H1 (cell line): Measurements from ENCODE around the gene KIZ. TPM values are rescaled to one million over a fixed set of nuclear protein-coding genes. Genes with fewer than 3 reads are reported as not detected.

Experiments used
- CTCF ChIA-PET: fragments of 300-600 bp; sonication (Branson Sonifier 250); formaldehyde crosslinking; loops from one replicate; lab custom pipeline; 2021; ENCODE audit not compliant: partially characterized antibody; lab: Charles Lee
- POLR2A ChIA-PET: fragments of 300-600 bp; sonication (Branson Sonifier 250); formaldehyde crosslinking; loops from one replicate; lab custom pipeline; 2021; ENCODE audit warnings: inconsistent platforms; ENCODE audit not compliant: partially characterized antibody; lab: Charles Lee
- DNase-seq, 2 experiments: peaks; one replicate each; pipeline versions ENCODE4 v3.0.0 to v3.0.0-alpha.2; 2010 to 2022; ENCODE audit warnings: low spot score in 2 of 2, low read depth in 1 of 2, mixed read lengths in 1 of 2
- FAIRE-seq: peaks from 2 replicates; lab custom pipeline; 2011; peaks lifted over from hg19 to GRCh38; lab: Jason Lieb, UNC
- H2AFZ ChIP-seq: 2 replicates; pipeline ENCODE4 v1.8.1; 2012; ENCODE audit warnings: low read length, inconsistent platforms
- H2AK5ac ChIP-seq: 2 replicates; pipeline ENCODE4 v1.6.1; 2013; ENCODE audit warnings: low read depth, low read length
- H2BK120ac ChIP-seq: replicated peaks from 2 replicates; pipeline ENCODE3; 2013; ENCODE audit warnings: low read depth, low read length, inconsistent platforms
- H2BK12ac ChIP-seq: 2 replicates; pipeline ENCODE4 v1.6.1; 2013; ENCODE audit warnings: low read depth, low read length
- H2BK15ac ChIP-seq: 2 replicates; pipeline ENCODE4 v1.6.1; 2013; ENCODE audit warnings: low read length
- H2BK20ac ChIP-seq: 2 replicates; pipeline ENCODE4 v1.6.1; 2013; ENCODE audit warnings: low read length
- H2BK5ac ChIP-seq: 2 replicates; pipeline ENCODE4 v1.6.1; 2013; ENCODE audit warnings: low read depth, low read length
- H3K14ac ChIP-seq: 2 replicates; pipeline ENCODE4 v1.6.1; 2013; ENCODE audit warnings: inconsistent platforms; ENCODE audit not compliant: insufficient read length
- H3K18ac ChIP-seq: 2 replicates; pipeline ENCODE4 v1.6.1; 2013; ENCODE audit warnings: low read length; ENCODE audit errors: extremely low read depth
- H3K23ac ChIP-seq: 2 replicates; pipeline ENCODE4 v1.6.1; 2013; ENCODE audit warnings: inconsistent platforms; ENCODE audit not compliant: insufficient read length
- H3K23me2 ChIP-seq: 2 replicates; pipeline ENCODE4 v1.6.1; 2013; ENCODE audit warnings: low read depth, low read length
- H3K27ac ChIP-seq: 2 replicates; pipeline ENCODE4 v1.6.1; 2011; ENCODE audit warnings: low read depth, low read length, inconsistent platforms
- H3K27me3 ChIP-seq, 4 experiments: replicated peaks in 1 of 4; 1 replicate in 1 of 4; 2 replicates in 3 of 4; pipeline versions ENCODE4 v1.6.1 to v1.8.1; 2011 to 2013; ENCODE audit warnings: low read length in 3 of 4, mild to moderate bottlenecking in 3 of 4, inconsistent platforms in 2 of 4, mixed read lengths in 2 of 4, moderate library complexity in 1 of 4; ENCODE audit not compliant: control insufficient read depth in 3 of 4, insufficient read depth in 3 of 4; ENCODE audit errors: extremely low read depth in 1 of 4
- H3K36me3 ChIP-seq, 4 experiments: 2 replicates each; pipeline versions ENCODE4 v1.6.1 to v1.8.1; 2011 to 2013; ENCODE audit warnings: mild to moderate bottlenecking in 4 of 4, low read length in 3 of 4, moderate library complexity in 2 of 4, control low read depth in 1 of 4, inconsistent platforms in 1 of 4; ENCODE audit not compliant: insufficient read depth in 4 of 4, control insufficient read depth in 2 of 4
- H3K4ac ChIP-seq: replicated peaks from 2 replicates; pipeline ENCODE3; 2013; ENCODE audit warnings: low read length, low read depth, mixed read lengths, inconsistent platforms; ENCODE audit not compliant: insufficient read length
- H3K4me1 ChIP-seq, 4 experiments: replicated peaks in 1 of 4; 1 replicate in 1 of 4; 2 replicates in 3 of 4; pipeline versions ENCODE4 v1.6.1 to v1.8.1; 2011 to 2013; ENCODE audit warnings: low read length in 3 of 4, inconsistent platforms in 2 of 4, mixed read lengths in 1 of 4; ENCODE audit not compliant: insufficient read depth in 4 of 4, control insufficient read depth in 3 of 4
- H3K4me2 ChIP-seq, 2 experiments: 2 replicates each; pipeline versions ENCODE4 v1.6.1 to v1.8.1; 2011 to 2013; ENCODE audit warnings: low read depth in 2 of 2, low read length in 2 of 2, control low read depth in 1 of 2, inconsistent platforms in 1 of 2, mild to moderate bottlenecking in 1 of 2; ENCODE audit not compliant: insufficient read depth in 1 of 2
- H3K4me3 ChIP-seq, 4 experiments: fragments of 200-600, 300-600 bp in 1 of 4; sonication (generic), shearing (Covaris generic), sonication (Bioruptor Twin) in 1 of 4; 2 replicates each; pipeline versions ENCODE4 v1.5.1 to v1.8.1; 2011 to 2016; ENCODE audit warnings: low read length in 4 of 4, low read depth in 3 of 4, control low read depth in 2 of 4, inconsistent platforms in 2 of 4, mild to moderate bottlenecking in 2 of 4, mixed read lengths in 1 of 4, moderate library complexity in 1 of 4; ENCODE audit not compliant: insufficient read depth in 2 of 4; ENCODE audit errors: extremely low read depth in 1 of 4
- H3K56ac ChIP-seq: replicated peaks from 2 replicates; pipeline ENCODE3; 2013; ENCODE audit warnings: low read depth, mild to moderate bottlenecking, mixed read lengths, low read length, inconsistent platforms; ENCODE audit not compliant: insufficient read length
- H3K79me1 ChIP-seq: 2 replicates; pipeline ENCODE4 v1.6.1; 2013; ENCODE audit warnings: low read depth, low read length, control low read depth
- H3K79me2 ChIP-seq, 2 experiments: 2 replicates each; pipeline versions ENCODE4 v1.6.1 to v1.8.1; 2012 to 2013; ENCODE audit warnings: low read length in 2 of 2, mild to moderate bottlenecking in 2 of 2, inconsistent platforms in 1 of 2; ENCODE audit not compliant: insufficient read depth in 2 of 2, control insufficient read depth in 1 of 2
- H3K9ac ChIP-seq, 4 experiments: replicated peaks in 1 of 4; 1 replicate in 1 of 4; 2 replicates in 3 of 4; pipeline versions ENCODE4 v1.6.1 to v1.8.1; 2011 to 2013; ENCODE audit warnings: low read depth in 3 of 4, low read length in 3 of 4, control low read depth in 2 of 4, mild to moderate bottlenecking in 2 of 4, moderate library complexity in 2 of 4, inconsistent platforms in 1 of 4; ENCODE audit errors: extremely low read depth in 1 of 4
- H3K9me3 ChIP-seq, 2 experiments: 2 replicates each; pipeline versions ENCODE4 v1.6.1 to v1.8.1; 2012 to 2013; ENCODE audit warnings: mild to moderate bottlenecking in 2 of 2, moderate library complexity in 2 of 2, control low read depth in 1 of 2, inconsistent platforms in 1 of 2, low read depth in 1 of 2, low read length in 1 of 2, mixed read lengths in 1 of 2; ENCODE audit not compliant: insufficient read depth in 2 of 2
- H4K20me1 ChIP-seq, 2 experiments: replicated peaks in 1 of 2; 2 replicates each; pipeline versions ENCODE3 to v1.8.1; 2011 to 2013; ENCODE audit warnings: inconsistent platforms in 2 of 2, low read length in 2 of 2, mild to moderate bottlenecking in 1 of 2; ENCODE audit not compliant: insufficient read depth in 2 of 2, control insufficient read depth in 1 of 2
- H4K5ac ChIP-seq: 2 replicates; pipeline ENCODE4 v1.6.1; 2013; ENCODE audit warnings: low read length, low read depth, mixed read lengths, inconsistent platforms; ENCODE audit not compliant: insufficient read length
- H4K8ac ChIP-seq: 2 replicates; pipeline ENCODE4 v1.8.0; 2013; ENCODE audit warnings: mild to moderate bottlenecking, moderate library complexity, low read length, inconsistent platforms; ENCODE audit not compliant: insufficient read depth; ENCODE audit errors: extremely low read depth
- H4K91ac ChIP-seq: replicated peaks from 2 replicates; pipeline ENCODE3; 2013; ENCODE audit warnings: low read length, mixed read lengths, inconsistent platforms; ENCODE audit not compliant: insufficient read length
- CTBP2 ChIP-seq: IDR thresholded peaks from 2 replicates; pipeline ENCODE4 v1.7.0; 2011; ENCODE audit warnings: borderline replicate concordance, mild to moderate bottlenecking, moderate library complexity, mixed read lengths, low read length; ENCODE audit not compliant: insufficient read depth, insufficient read length
- EGR1 ChIP-seq: IDR thresholded peaks from 2 replicates; pipeline ENCODE4 v1.6.1; 2011; ENCODE audit warnings: low read depth, low read length, borderline replicate concordance
- EP300 ChIP-seq, 2 experiments: IDR thresholded peaks; 1 replicate in 1 of 2; 2 replicates in 1 of 2; pipeline ENCODE4 v1.6.1; 2011 to 2012; ENCODE audit warnings: low read depth in 2 of 2, low read length in 2 of 2, mild to moderate bottlenecking in 2 of 2, borderline replicate concordance in 1 of 2, inconsistent platforms in 1 of 2, moderate library complexity in 1 of 2
- JUND ChIP-seq: IDR thresholded peaks from 2 replicates; pipeline ENCODE4 v1.6.1; 2011; ENCODE audit warnings: mild to moderate bottlenecking, improper control_type of control experiment, low read length
- KDM1A ChIP-seq: fragments of 200-600, 300-600 bp; sonication (generic); IDR thresholded peaks from 2 replicates; pipeline ENCODE4 v1.7.1; 2016; ENCODE audit warnings: mild to moderate bottlenecking, low read length, borderline replicate concordance
- MAFK ChIP-seq: IDR thresholded peaks from 2 replicates; pipeline ENCODE4 v1.6.1; 2012; ENCODE audit warnings: low read depth, mild to moderate bottlenecking, improper control_type of control experiment, low read length
- NANOG ChIP-seq: IDR thresholded peaks from 2 replicates; pipeline ENCODE4 v1.6.1; 2011; ENCODE audit warnings: low read length, low read depth, mild to moderate bottlenecking, inconsistent platforms; ENCODE audit not compliant: insufficient read depth, poor library complexity, severe bottlenecking
- POLR2A ChIP-seq, 2 experiments: IDR thresholded peaks; 1 replicate in 1 of 2; 2 replicates in 1 of 2; pipeline ENCODE4 v1.6.1; 2011; ENCODE audit warnings: low read depth in 2 of 2, low read length in 2 of 2, mild to moderate bottlenecking in 2 of 2; ENCODE audit errors: control extremely low read depth in 1 of 2
- RFX5 ChIP-seq: IDR thresholded peaks from 2 replicates; pipeline ENCODE4 v1.6.1; 2011; ENCODE audit warnings: low read depth, low read length, improper control_type of control experiment, borderline replicate concordance
- RNF2 ChIP-seq: fragments of 200-900, 300-1000 bp; sonication (generic); IDR thresholded peaks from 2 replicates; pipeline ENCODE4 v1.7.1; 2016; ENCODE audit warnings: borderline replicate concordance, low read depth, mild to moderate bottlenecking, antibody characterized with exemption, low read length; ENCODE audit not compliant: poor library complexity, severe bottlenecking; ENCODE audit errors: missing control alignments
- SUZ12 ChIP-seq: fragments of 200-600 bp; sonication (generic); IDR thresholded peaks from 2 replicates; pipeline ENCODE4 v1.6.1; 2012; ENCODE audit warnings: mild to moderate bottlenecking, inconsistent platforms, low read length, moderate library complexity, mixed read lengths
- TCF12 ChIP-seq: IDR thresholded peaks from 2 replicates; pipeline ENCODE4 v1.6.1; 2011; ENCODE audit warnings: low read depth, mild to moderate bottlenecking, low read length
- TEAD4 ChIP-seq: IDR thresholded peaks from 2 replicates; pipeline ENCODE4 v1.6.1; 2012; ENCODE audit warnings: low read depth, low read length, inconsistent platforms, mixed read lengths
- WGBS, 2 experiments: shearing (Covaris generic) in 1 of 2; methylation state at CpG; one replicate each; pipeline versions ENCODE4 v1.1.6 to v1.1.7; 2013 to 2015; ENCODE audit warnings: low lambda C conversion rate in 2 of 2, mixed read lengths in 2 of 2, inconsistent platforms in 1 of 2, low coverage in 1 of 2, missing lambda C conversion rate in 1 of 2; ENCODE audit not compliant: insufficient replicate concordance in 2 of 2, insufficient coverage in 1 of 2, insufficient read length in 1 of 2; ENCODE audit errors: extremely low coverage in 1 of 2, missing lambda C conversion rate in 1 of 2; 5-methylcytosine and 5-hydroxymethylcytosine counted together
- polyA plus RNA-seq, 7 experiments: library from polyadenylated mRNA; depleted of rRNA in 3 of 7; stranded (reverse) in 5 of 7; unstranded in 2 of 7; fragments of >200 nt in 5 of 7; fragments of 200-250 nt in 2 of 7; gene quantifications; 1 replicate in 5 of 7; 2 replicates in 1 of 7; 4 replicates in 1 of 7; pipeline versions ENCODE4 v1.2.1 to v1.2.3, GENCODE V29; 2011 to 2013; ENCODE audit warnings: missing spikeins in 2 of 7, mixed read lengths in 2 of 7
- total RNA-seq: library from RNA; stranded (reverse); fragmentation: NEBNext Ultra II Directional; extraction: Animal tissue kit (Norgen Biotek cat#: 25700); gene quantifications from 2 replicates; pipeline ENCODE4 v1.2.1, GENCODE V29; 2021

Gene KIZ
- total and polyA plus RNA-seq, 2 of the 8 experiments (the other 6 are each of a cell fraction or from before 2014, with no cell fraction given): 13.0 to 51.7 TPM

- no peak for DNase-seq
- Histone ChIP-seq H2AFZ (no peak overlapping the region), H3K23me2 (peaks cover 3% of the 10 kb centered on the region; the same call in 1 of the 2 replicates), H3K14ac (no peak overlapping the region), H3K4me1 (no peaks in the 10 kb centered on the region; a peak in 1 of 7 replicates), H3K9ac (no peak overlapping the region), H3K23ac (no peak overlapping the region), H3K27ac (no peak overlapping the region), H2BK120ac (no peak overlapping the region), H3K56ac (no peak overlapping the region), H4K5ac (no peak overlapping the region), H2BK5ac (no peak overlapping the region), H3K36me3 (peaks cover 0 to 19% (median 1%) of the 10 kb centered on the region in 4 experiments; a peak in 3 of 8 replicates), H3K4ac (no peak overlapping the region), H3K27me3 (no peaks in the 10 kb centered on the region), H4K20me1 (no peaks in the 10 kb centered on the region), H3K79me2 (no peaks in the 10 kb centered on the region), H3K79me1 (peaks cover 4% of the 10 kb centered on the region; the same call in 1 of the 2 replicates), H4K91ac (no peak overlapping the region), H2BK15ac (no peak overlapping the region), H2AK5ac (no peak overlapping the region), H3K4me2 (no peak overlapping the region), H3K9me3 (no peaks in the 10 kb centered on the region), H4K8ac (no peak overlapping the region), H2BK20ac (no peak overlapping the region), H3K18ac (no peak overlapping the region), H3K4me3 (no peak overlapping the region), H2BK12ac (no peak overlapping the region)
- 70% methylated on average over 3 of the region's 3 CpGs; no CpG with 5 or more reads in 1 of the 2 experiments for whole genome bisulfite sequencing, 2 experiments
- ChIA-PET CTCF (interaction anchor here (1.0 to 1.2 kb wide), 2 partner anchors 95 to 96 kb away, joined by 3 to 4 read pairs; no protein-coding TSS in a partner anchor), POLR2A (no interaction called here)
- FAIRE-seq: no peak
- no peak for TF ChIP-seq TEAD4
- TF ChIP-seq RFX5: no peak
- TF ChIP-seq KDM1A: no peak
- no peak for TF ChIP-seq MAFK
- TF ChIP-seq POLR2A (IDR thresholded peaks at IDR 0.05; ENCODE audit: control extremely low read depth in 1 of 2, low read depth in 2 of 2, low read length in 2 of 2): no peak
- TF ChIP-seq RNF2: no peak
- TF ChIP-seq CTBP2: no peak
- no peak for TF ChIP-seq EP300 (IDR thresholded peaks at IDR 0.05; ENCODE audit: borderline replicate concordance in 1 of 2, low read depth in 2 of 2, low read length in 2 of 2)
- no peak for TF ChIP-seq EGR1
- TF ChIP-seq NANOG: no peak
- TF ChIP-seq JUND: no peak
- TF ChIP-seq TCF12: no peak
- no peak for TF ChIP-seq SUZ12
These were observed 14.1 kb downstream of the KIZ start for GRCh38 chr20:21139881-21140566.
